GM10266 (cell line): ENCODE measurements around the gene PPP1R14B.

Experiments used
- DNase-seq: peaks from one replicate; pipeline ENCODE4 v3.0.0; 2012; ENCODE audit errors: extremely low spot score
- CTCF ChIP-seq: IDR thresholded peaks from 2 replicates; pipeline ENCODE4 v1.5.1; 2012; ENCODE audit warnings: mild to moderate bottlenecking, low read depth; ENCODE audit not compliant: control insufficient read depth, insufficient read depth; ENCODE audit errors: missing control alignments

The PPP1R14B gene

GRCh38 chr11:64211181-64211872 is 35.4 kb downstream of the PPP1R14B start:
- TF ChIP-seq CTCF = no peak
- no peak for DNase-seq

GRCh38 chr11:64210301-64211020 is 36.3 kb downstream of the PPP1R14B start:
- no peak for DNase-seq
- no peak for TF ChIP-seq CTCF

GRCh38 chr11:64209563-64209843 is 37.2 kb downstream of the PPP1R14B start:
- no peak for DNase-seq
- TF ChIP-seq CTCF = no peak

- TF ChIP-seq CTCF = no peak
- DNase-seq = no peak
Observed at GRCh38 chr11:64208796-64209562, 37.8 kb downstream of the PPP1R14B start.

GRCh38 chr11:64208086-64208795 is 38.5 kb downstream of the PPP1R14B start:
- no peak for DNase-seq
- no peak for TF ChIP-seq CTCF

GRCh38 chr11:64207256-64208085 is 39.3 kb downstream of the PPP1R14B start:
- TF ChIP-seq CTCF = no peak
- DNase-seq = peak; percentile 93
